Mononuclear cell (primary cell): ENCODE measurements around the gene TMEM271. TPM values are rescaled to one million over a fixed set of nuclear protein-coding genes. Genes with fewer than 3 reads are reported as not detected.

Experiments used
- H3K27me3 ChIP-seq: 2 replicates; pipeline ENCODE4 v1.6.0; 2011; ENCODE audit warnings: low read length, control low read depth; ENCODE audit not compliant: insufficient read depth
- H3K4me1 ChIP-seq: 2 replicates; pipeline ENCODE4 v1.5.1; 2011; ENCODE audit warnings: mild to moderate bottlenecking, low read length, control low read depth; ENCODE audit not compliant: insufficient read depth
- H3K4me3 ChIP-seq: 2 replicates; pipeline ENCODE4 v1.5.1; 2011; ENCODE audit warnings: mild to moderate bottlenecking, low read length, moderate library complexity
- H3K9me3 ChIP-seq: 2 replicates; pipeline ENCODE4 v1.5.1; 2011; ENCODE audit warnings: low read depth, mild to moderate bottlenecking, control low read depth, low read length
- total RNA-seq: library from RNA; depleted of rRNA; stranded (reverse); fragments of >200 nt; gene quantifications from one replicate; pipeline ENCODE4 v1.2.3, GENCODE V29; 2012

Gene TMEM271
- total RNA-seq, 1 donor = not detected

DNA sequence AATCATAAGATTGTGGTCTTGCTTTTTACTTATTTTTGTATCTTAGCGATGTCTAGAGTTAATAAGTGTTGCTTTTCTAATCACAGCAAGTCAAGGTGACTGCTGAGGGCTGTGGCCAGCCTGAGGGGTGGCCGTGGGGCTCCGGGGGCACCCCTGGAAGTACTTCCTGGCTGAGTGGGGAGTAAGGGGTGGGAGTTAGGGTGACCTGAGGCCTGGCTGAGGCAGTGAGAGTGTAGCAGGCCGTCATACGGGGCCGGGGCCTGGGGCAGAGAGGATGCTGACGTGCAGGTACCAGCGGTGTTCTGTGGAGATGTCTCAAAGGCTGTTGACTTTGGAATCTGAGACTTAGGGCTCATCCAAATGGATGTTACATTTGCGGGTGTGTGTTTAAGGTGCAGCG lies 47.8 kb downstream of the TMEM271 start:
- no peaks in the 10 kb centered on the region for H3K27me3 ChIP-seq
- no peaks in the 10 kb centered on the region for H3K4me1 ChIP-seq
- H3K9me3 ChIP-seq = no peaks in the 10 kb centered on the region
- H3K4me3 ChIP-seq = no peak overlapping the region

- no peaks in the 10 kb centered on the region for H3K9me3 ChIP-seq
- H3K4me3 ChIP-seq = no peak overlapping the region
- H3K4me1 ChIP-seq = no peaks in the 10 kb centered on the region
- no peaks in the 10 kb centered on the region for H3K27me3 ChIP-seq
Measured at GRCh38 chr4:526971-527460, 49.1 kb downstream of the TMEM271 start.

- H3K9me3 ChIP-seq = no peaks in the 10 kb centered on the region
- no peak overlapping the region for H3K4me3 ChIP-seq
- H3K4me1 ChIP-seq = no peaks in the 10 kb centered on the region
- no peaks in the 10 kb centered on the region for H3K27me3 ChIP-seq
Measured at GRCh38 chr4:526189-526909, 49.7 kb downstream of the TMEM271 start.

- Histone ChIP-seq H3K9me3 (no peaks in the 10 kb centered on the region), H3K4me1 (no peaks in the 10 kb centered on the region), H3K4me3 (no peak overlapping the region), H3K27me3 (no peaks in the 10 kb centered on the region)
Measured at GRCh38 chr4:525660-526059, 50.4 kb downstream of the TMEM271 start.

GRCh38 chr4:524196-524595 lies 51.9 kb downstream of the TMEM271 start:
- H3K4me1 ChIP-seq = no peaks in the 10 kb centered on the region
- no peaks in the 10 kb centered on the region for H3K9me3 ChIP-seq
- no peak overlapping the region for H3K4me3 ChIP-seq
- H3K27me3 ChIP-seq = no peaks in the 10 kb centered on the region

Other genes starting within 250 kb of the TMEM271 start
- 28.8 TPM for gene ZNF141, start 238.5 kb downstream of the TMEM271 start, total RNA-seq
- 46.4 TPM for gene ZNF721, start 77.1 kb downstream of the TMEM271 start, total RNA-seq
- gene PIGG, start 77.1 kb downstream of the TMEM271 start, total RNA-seq = 24.8 TPM
- gene PDE6B, start 49.3 kb upstream of the TMEM271 start, total RNA-seq = 10.4 TPM
- 39.3 TPM for gene ATP5ME, start 98.0 kb upstream of the TMEM271 start, total RNA-seq
- gene MYL5, start 98.2 kb upstream of the TMEM271 start, total RNA-seq = 9.3 TPM
- 2.9 TPM for gene SLC49A3, start 112.9 kb upstream of the TMEM271 start, total RNA-seq
- gene PCGF3, start 129.5 kb upstream of the TMEM271 start, total RNA-seq = 49.7 TPM
- 0.10 TPM for gene CPLX1, start 249.8 kb upstream of the TMEM271 start, total RNA-seq